Suprapubic skin (tissue), 4 donors: ENCODE data around the gene ANKRD39.

Experiments
- EP300 ChIP-seq: sonication (generic); formaldehyde crosslinking; IDR thresholded peaks from one replicate; pipeline ENCODE4 v1.6.1; 2017; ENCODE audit warnings: antibody characterized with exemption
- POLR2A ChIP-seq, 2 donors: fragments of 450-650 bp; IDR thresholded peaks; one replicate each; pipeline ENCODE4 v1.6.1; 2017; ENCODE audit warnings: antibody characterized with exemption in 2 of 2, mild to moderate bottlenecking in 2 of 2, moderate library complexity in 2 of 2
- POLR2AphosphoS5 ChIP-seq, 3 donors: sonication (generic); formaldehyde crosslinking; IDR thresholded peaks; one replicate each; pipeline ENCODE4 v1.6.1; 2017; ENCODE audit warnings: antibody characterized with exemption in 3 of 3
- TF ChIP-seq, protein P1 (sequence below), 2 donors: fragments of 200-600 bp in 1 of 2; fragments of 450-650 bp in 1 of 2; sonication (generic) in 1 of 2; IDR thresholded peaks; one replicate each; pipeline ENCODE4 v1.5.1; 2016 to 2019; ENCODE audit warnings: antibody characterized with exemption in 2 of 2, mild to moderate bottlenecking in 1 of 2, moderate library complexity in 1 of 2

DNA sequence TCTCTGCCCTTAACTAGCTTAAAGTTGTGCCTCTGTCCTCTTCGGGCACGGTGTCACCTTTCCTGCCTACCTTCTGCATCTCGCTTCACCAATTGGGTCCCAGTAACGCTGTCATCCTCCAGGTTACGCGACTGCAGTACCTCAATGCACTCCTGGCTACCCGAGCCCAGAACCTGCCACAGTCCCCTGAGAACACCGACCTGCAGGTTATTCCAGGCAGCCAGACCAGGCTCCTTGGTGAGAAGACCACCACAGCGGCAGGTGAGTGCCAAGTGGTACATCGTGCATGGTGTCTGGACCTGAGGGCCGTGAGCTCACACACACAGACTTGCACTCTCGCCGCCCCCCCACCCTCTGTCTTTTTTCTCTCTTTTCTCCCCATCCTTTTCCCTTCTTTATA, 28.9 kb downstream of the ANKRD39 start:
- TF ChIP-seq, protein P1, sequence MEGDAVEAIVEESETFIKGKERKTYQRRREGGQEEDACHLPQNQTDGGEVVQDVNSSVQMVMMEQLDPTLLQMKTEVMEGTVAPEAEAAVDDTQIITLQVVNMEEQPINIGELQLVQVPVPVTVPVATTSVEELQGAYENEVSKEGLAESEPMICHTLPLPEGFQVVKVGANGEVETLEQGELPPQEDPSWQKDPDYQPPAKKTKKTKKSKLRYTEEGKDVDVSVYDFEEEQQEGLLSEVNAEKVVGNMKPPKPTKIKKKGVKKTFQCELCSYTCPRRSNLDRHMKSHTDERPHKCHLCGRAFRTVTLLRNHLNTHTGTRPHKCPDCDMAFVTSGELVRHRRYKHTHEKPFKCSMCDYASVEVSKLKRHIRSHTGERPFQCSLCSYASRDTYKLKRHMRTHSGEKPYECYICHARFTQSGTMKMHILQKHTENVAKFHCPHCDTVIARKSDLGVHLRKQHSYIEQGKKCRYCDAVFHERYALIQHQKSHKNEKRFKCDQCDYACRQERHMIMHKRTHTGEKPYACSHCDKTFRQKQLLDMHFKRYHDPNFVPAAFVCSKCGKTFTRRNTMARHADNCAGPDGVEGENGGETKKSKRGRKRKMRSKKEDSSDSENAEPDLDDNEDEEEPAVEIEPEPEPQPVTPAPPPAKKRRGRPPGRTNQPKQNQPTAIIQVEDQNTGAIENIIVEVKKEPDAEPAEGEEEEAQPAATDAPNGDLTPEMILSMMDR (IDR thresholded peaks at IDR 0.05), result no peak
- no peak for TF ChIP-seq POLR2A (IDR thresholded peaks at IDR 0.05)
- no peak for TF ChIP-seq EP300
- TF ChIP-seq POLR2AphosphoS5 (IDR thresholded peaks at IDR 0.05), result no peak
